IMR-90 (cell line): ENCODE results near the gene CNPPD1. TPM values are rescaled to one million over a fixed set of nuclear protein-coding genes. Genes with fewer than 3 reads are reported as not detected.

ENCODE experiments used
- ATAC-seq: fragments of 200-7000 bp; cut with Tn5 transposase; 2 replicates; pipeline ENCODE4 v1.9.1; 2020; ENCODE audit warnings: low read depth, mild to moderate bottlenecking, moderate library complexity
- BruUV-seq: library from RNA; stranded (reverse); fragments of 400-500 nt; replicated peaks from 2 replicates; lab custom pipeline; 2021; lab: Mats Ljungman, UMichigan
- CTCF ChIA-PET: fragments of 300-600 bp; formaldehyde crosslinking; extraction: SDS; loops from one replicate; lab custom pipeline; 2021; ENCODE audit warnings: antibody characterized with exemption; lab: Yijun Ruan, JAX
- POLR2A ChIA-PET: fragments of 300-600 bp; sonication (Branson Sonifier 250); formaldehyde crosslinking; loops from one replicate; lab custom pipeline; 2022; ENCODE audit warnings: antibody characterized with exemption; ENCODE audit not compliant: unreplicated experiment; lab: Charles Lee
- DNase-seq: peaks from one replicate; pipeline ENCODE4 v3.0.0; 2013
- H2AFZ ChIP-seq: replicated peaks from 2 replicates; pipeline ENCODE3; 2013; ENCODE audit warnings: low read length, mild to moderate bottlenecking; ENCODE audit not compliant: poor library complexity
- H2AK5ac ChIP-seq: 2 replicates; pipeline ENCODE4 v1.6.1; 2013; ENCODE audit warnings: low read depth, low read length, inconsistent platforms
- H2AK9ac ChIP-seq: replicated peaks from 2 replicates; pipeline ENCODE3; 2013; ENCODE audit warnings: mild to moderate bottlenecking, low read depth, low read length, moderate library complexity; ENCODE audit not compliant: poor library complexity
- H2BK120ac ChIP-seq: 2 replicates; pipeline ENCODE4 v1.6.1; 2013; ENCODE audit warnings: low read depth, low read length, inconsistent platforms
- H2BK15ac ChIP-seq: 3 replicates; pipeline ENCODE4 v1.6.1; 2013; ENCODE audit warnings: low read depth, low read length, inconsistent platforms
- H2BK20ac ChIP-seq: 2 replicates; pipeline ENCODE4 v1.6.1; 2013; ENCODE audit warnings: low read depth, mild to moderate bottlenecking, inconsistent platforms, low read length, moderate library complexity
- H2BK5ac ChIP-seq: 2 replicates; pipeline ENCODE4 v1.6.1; 2013; ENCODE audit warnings: mild to moderate bottlenecking, low read depth, low read length, inconsistent platforms; ENCODE audit not compliant: poor library complexity, severe bottlenecking
- H3K14ac ChIP-seq: replicated peaks from 2 replicates; pipeline ENCODE4 v1.6.1; 2013; ENCODE audit warnings: low read depth, low read length, inconsistent platforms
- H3K18ac ChIP-seq: 2 replicates; pipeline ENCODE4 v1.6.1; 2013; ENCODE audit warnings: low read depth, low read length, control low read depth
- H3K23ac ChIP-seq: 2 replicates; pipeline ENCODE4 v1.6.1; 2013; ENCODE audit warnings: low read depth, low read length, inconsistent platforms
- H3K27ac ChIP-seq: 2 replicates; pipeline ENCODE4 v1.5.1; 2013; ENCODE audit warnings: mild to moderate bottlenecking, control low read depth, low read length; ENCODE audit not compliant: insufficient read depth
- H3K27me3 ChIP-seq: 2 replicates; pipeline ENCODE4 v1.6.1; 2013; ENCODE audit warnings: low read length; ENCODE audit not compliant: control insufficient read depth, insufficient read depth
- H3K36me3 ChIP-seq: 2 replicates; pipeline ENCODE4 v1.6.1; 2013; ENCODE audit warnings: low read length, mixed read lengths; ENCODE audit not compliant: control insufficient read depth, insufficient read depth
- H3K4ac ChIP-seq: 2 replicates; pipeline ENCODE4 v1.6.1; 2013; ENCODE audit warnings: low read depth, low read length, inconsistent platforms
- H3K4me1 ChIP-seq: 2 replicates; pipeline ENCODE4 v1.6.1; 2013; ENCODE audit warnings: low read length, mixed read lengths; ENCODE audit not compliant: control insufficient read depth, insufficient read depth
- H3K4me2 ChIP-seq: 2 replicates; pipeline ENCODE4 v1.6.1; 2013; ENCODE audit warnings: low read depth, mild to moderate bottlenecking, control low read depth, low read length, moderate library complexity
- H3K4me3 ChIP-seq: 2 replicates; pipeline ENCODE4 v1.5.1; 2013; ENCODE audit warnings: low read depth, mild to moderate bottlenecking, control low read depth, low read length, moderate library complexity; ENCODE audit not compliant: insufficient read depth
- H3K56ac ChIP-seq: 2 replicates; pipeline ENCODE4 v1.6.1; 2013; ENCODE audit warnings: low read length, inconsistent platforms; ENCODE audit not compliant: insufficient read depth; ENCODE audit errors: extremely low read depth
- H3K79me1 ChIP-seq, 2 experiments: 2 replicates each; pipeline ENCODE4 v1.6.1; 2013; ENCODE audit warnings: low read length in 2 of 2, inconsistent platforms in 1 of 2, low read depth in 1 of 2
- H3K9ac ChIP-seq: 2 replicates; pipeline ENCODE4 v1.6.1; 2013; ENCODE audit warnings: low read depth, low read length, control low read depth
- H3K9me1 ChIP-seq: 2 replicates; pipeline ENCODE4 v1.6.1; 2013; ENCODE audit warnings: low read length, inconsistent platforms; ENCODE audit not compliant: insufficient read depth
- H3K9me3 ChIP-seq: 2 replicates; pipeline ENCODE4 v1.6.1; 2013; ENCODE audit warnings: low read length; ENCODE audit not compliant: control insufficient read depth, insufficient read depth
- H4K20me1 ChIP-seq: 2 replicates; pipeline ENCODE4 v1.6.1; 2013; ENCODE audit warnings: low read length, inconsistent platforms; ENCODE audit not compliant: insufficient read depth
- H4K5ac ChIP-seq: 2 replicates; pipeline ENCODE4 v1.6.1; 2013; ENCODE audit warnings: mild to moderate bottlenecking, low read depth, low read length, control low read depth
- H4K8ac ChIP-seq, 2 experiments: 2 replicates each; pipeline ENCODE4 v1.6.1; 2013; ENCODE audit warnings: low read depth in 2 of 2, low read length in 2 of 2, control low read depth in 1 of 2, inconsistent platforms in 1 of 2
- H4K91ac ChIP-seq: 2 replicates; pipeline ENCODE4 v1.6.1; 2013; ENCODE audit warnings: low read depth, low read length, inconsistent platforms; ENCODE audit not compliant: insufficient read depth
- BHLHE40 ChIP-seq: fragments of 150-350 bp; IDR thresholded peaks from 2 replicates; pipeline ENCODE4 v1.6.1; 2016; ENCODE audit warnings: mild to moderate bottlenecking, low read depth, low read length
- CEBPB ChIP-seq: IDR thresholded peaks from 2 replicates; pipeline ENCODE4 v1.6.1; 2012; ENCODE audit warnings: low read depth, low read length, improper control_type of control experiment
- CHD1 ChIP-seq: IDR thresholded peaks from 2 replicates; pipeline ENCODE4 v1.6.1; 2012; ENCODE audit warnings: low read depth, low read length, improper control_type of control experiment
- CTCF ChIP-seq: conservative IDR thresholded peaks from 2 replicates; pipeline ENCODE4 v1.5.1; 2012; ENCODE audit warnings: mild to moderate bottlenecking, low read depth, low read length, improper control_type of control experiment
- ELK1 ChIP-seq: fragments of 150-350 bp; IDR thresholded peaks from 2 replicates; pipeline ENCODE4 v1.6.1; 2016; ENCODE audit warnings: low read depth, mild to moderate bottlenecking, low read length, moderate library complexity, borderline replicate concordance
- FOS ChIP-seq: fragments of 150-350 bp; IDR thresholded peaks from 2 replicates; pipeline ENCODE4 v1.6.1; 2016; ENCODE audit warnings: low read depth, low read length
- MAZ ChIP-seq: IDR thresholded peaks from 2 replicates; pipeline ENCODE4 v1.6.1; 2012; ENCODE audit warnings: low read depth, mild to moderate bottlenecking, low read length, improper control_type of control experiment, moderate library complexity, borderline replicate concordance
- MXI1 ChIP-seq: IDR thresholded peaks from 2 replicates; pipeline ENCODE4 v1.6.1; 2012; ENCODE audit warnings: low read depth, mild to moderate bottlenecking, low read length, moderate library complexity, borderline replicate concordance
- NFE2L2 ChIP-seq: fragments of 150-350 bp; IDR thresholded peaks from 2 replicates; pipeline ENCODE4 v1.6.1; 2016; ENCODE audit warnings: low read depth, mild to moderate bottlenecking, low read length
- POLR2A ChIP-seq: IDR thresholded peaks from 2 replicates; pipeline ENCODE4 v1.6.1; 2012; ENCODE audit warnings: mild to moderate bottlenecking, low read depth, low read length
- RAD21 ChIP-seq: IDR thresholded peaks from 2 replicates; pipeline ENCODE4 v1.6.1; 2012; ENCODE audit warnings: low read length, improper control_type of control experiment
- RCOR1 ChIP-seq: IDR thresholded peaks from 2 replicates; pipeline ENCODE4 v1.6.1; 2012; ENCODE audit warnings: mild to moderate bottlenecking, low read length, improper control_type of control experiment; ENCODE audit not compliant: insufficient replicate concordance
- RFX5 ChIP-seq: IDR thresholded peaks from 2 replicates; pipeline ENCODE4 v1.8.0; 2012; ENCODE audit warnings: low read depth, mild to moderate bottlenecking, low read length, moderate library complexity
- SMC3 ChIP-seq: fragments of 150-350 bp; IDR thresholded peaks from 2 replicates; pipeline ENCODE4 v1.6.1; 2016; ENCODE audit warnings: low read depth, mild to moderate bottlenecking, antibody characterized with exemption, low read length, moderate library complexity
- USF2 ChIP-seq: fragments of 150-350 bp; IDR thresholded peaks from 2 replicates; pipeline ENCODE4 v1.6.1; 2017; ENCODE audit warnings: mild to moderate bottlenecking, antibody characterized with exemption, low read length, low read depth
- WGBS, 2 experiments: methylation state at CpG; one replicate each; pipeline versions ENCODE4 v1.1.5 to v1.1.7; 2013; ENCODE audit warnings: missing lambda C conversion rate in 2 of 2; ENCODE audit not compliant: insufficient read length in 1 of 2; ENCODE audit errors: extremely low coverage in 2 of 2; 5-methylcytosine and 5-hydroxymethylcytosine counted together
- dilution Hi-C: fragments of 300-500 bp; cut with HindIII; formaldehyde crosslinking; loops from one replicate; pipeline ENCODE4 v1.14.3; 2018; ENCODE audit warnings: low sequenced_read_pairs; ENCODE audit not compliant: unreplicated experiment
- in situ Hi-C: fragments of 300-500 bp; cut with MboI; formaldehyde crosslinking; loops from 3 replicates; pipeline ENCODE4 v1.14.3; 2019; ENCODE audit warnings: low sequenced_read_pairs, inconsistent platforms, mixed read lengths
- intact Hi-C: fragments of 100-400 bp; cut with micrococcal nuclease; formaldehyde crosslinking; loops from 2 replicates; pipeline ENCODE4 v1.10.0; 2022
- polyA plus RNA-seq, 3 experiments: library from polyadenylated mRNA; depleted of rRNA; stranded (reverse); fragments of >200 nt; gene quantifications; 2 replicates each; pipeline ENCODE4 v1.2.3, GENCODE V29; 2012; ENCODE audit warnings: low replicate concordance in 1 of 3
- total RNA-seq: library from RNA; depleted of rRNA; stranded (reverse); fragments of >200 nt; gene quantifications from 2 replicates; pipeline ENCODE4 v1.2.3, GENCODE V29; 2012

CNPPD1 gene
- total and polyA plus RNA-seq, 2 of the 4 experiments (the other 2 are of a cell fraction), result 11.1 to 29.2 TPM

GRCh38 chr2:219204425-219205164 lies 27.9 kb upstream of the CNPPD1 start:
- WGBS, 2 experiments, result no CpG with 5 or more reads among the region's 7 CpGs
- ATAC-seq (no peak), DNase-seq (no peak)
- Histone ChIP-seq H4K91ac (no peak overlapping the region), H3K9ac (no peak overlapping the region), H2BK20ac (no peak overlapping the region), H3K18ac (no peak overlapping the region), H3K9me3 (no peaks in the 10 kb centered on the region), H3K4ac (no peak overlapping the region), H3K36me3 (peaks cover 10% of the 10 kb centered on the region), H4K20me1 (peaks cover 9% of the 10 kb centered on the region; the same call in 1 of the 2 replicates), H4K5ac (no peak overlapping the region), H2AK5ac (no peak overlapping the region), H2BK15ac (no peak overlapping the region), H3K79me1 (peaks cover 5 to 19% of the 10 kb centered on the region in 2 experiments; a peak in 3 of 4 replicates), H3K27ac (no peak overlapping the region), H3K56ac (no peak overlapping the region), H2BK5ac (no peak overlapping the region), H3K4me2 (no peak overlapping the region), H2BK120ac (no peak overlapping the region), H3K4me1 (peaks cover 16% of the 10 kb centered on the region), H3K23ac (no peak overlapping the region), H2AFZ (no peak overlapping the region), H3K9me1 (peaks cover 8% of the 10 kb centered on the region; the same call in 1 of the 2 replicates), H3K27me3 (peaks cover 2% of the 10 kb centered on the region), H3K14ac (no peak overlapping the region), H2AK9ac (no peak overlapping the region), H3K4me3 (no peak overlapping the region), H4K8ac (no peak overlapping the region)
- ChIA-PET CTCF (no interaction called here), POLR2A (no interaction called here)
- in situ Hi-C loops (loop anchor here (5.0 kb wide), 1 partner anchor 32 kb away; the partner anchor contains the start of gene SLC23A3), intact Hi-C loops (no loop called here), dilution Hi-C loops (no loop called here)
- BruUV-seq, result no TSS peak
- no peak for TF ChIP-seq FOS
- no peak for TF ChIP-seq MAZ
- TF ChIP-seq RCOR1, result no peak
- TF ChIP-seq CHD1, result no peak
- TF ChIP-seq RAD21, result no peak
- TF ChIP-seq CTCF, result no peak
- TF ChIP-seq NFE2L2, result no peak
- no peak for TF ChIP-seq BHLHE40
- TF ChIP-seq USF2, result no peak
- no peak for TF ChIP-seq ELK1
- TF ChIP-seq RFX5, result no peak
- TF ChIP-seq POLR2A, result no peak
- no peak for TF ChIP-seq MXI1
- no peak for TF ChIP-seq CEBPB
- no peak for TF ChIP-seq SMC3
